SH-SY5Y (cell line): ENCODE data around the gene CDK1.

Experiments used
- GATA2 ChIP-seq: IDR thresholded peaks from 2 replicates; pipeline ENCODE4 v1.6.1; 2011; ENCODE audit warnings: mild to moderate bottlenecking, low read depth, low read length
- GATA3 ChIP-seq: IDR thresholded peaks from 2 replicates; pipeline ENCODE4 v1.6.1; 2011; ENCODE audit warnings: low read depth, mild to moderate bottlenecking, low read length, moderate library complexity

Gene CDK1

DNA sequence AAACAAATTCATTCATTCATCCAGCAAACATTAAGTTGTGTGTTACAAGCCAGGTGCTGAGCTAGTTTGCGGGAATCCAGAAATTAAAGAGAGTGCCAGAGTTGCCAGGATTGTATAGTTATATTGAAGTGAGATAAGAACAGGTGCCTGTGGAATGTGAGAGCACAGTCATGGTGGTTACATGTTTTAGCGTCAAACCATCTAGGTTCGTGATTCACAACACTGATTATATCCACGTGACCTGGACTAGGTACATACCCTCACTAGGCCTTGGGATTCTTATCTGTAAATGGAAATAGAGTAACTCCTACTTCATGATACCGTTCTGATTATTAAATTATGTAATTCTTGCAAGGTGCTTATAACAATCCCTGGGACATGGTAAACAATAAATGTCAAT is 24.5 kb upstream of the CDK1 start:
- TF ChIP-seq GATA3 (no peak), GATA2 (no peak)

DNA sequence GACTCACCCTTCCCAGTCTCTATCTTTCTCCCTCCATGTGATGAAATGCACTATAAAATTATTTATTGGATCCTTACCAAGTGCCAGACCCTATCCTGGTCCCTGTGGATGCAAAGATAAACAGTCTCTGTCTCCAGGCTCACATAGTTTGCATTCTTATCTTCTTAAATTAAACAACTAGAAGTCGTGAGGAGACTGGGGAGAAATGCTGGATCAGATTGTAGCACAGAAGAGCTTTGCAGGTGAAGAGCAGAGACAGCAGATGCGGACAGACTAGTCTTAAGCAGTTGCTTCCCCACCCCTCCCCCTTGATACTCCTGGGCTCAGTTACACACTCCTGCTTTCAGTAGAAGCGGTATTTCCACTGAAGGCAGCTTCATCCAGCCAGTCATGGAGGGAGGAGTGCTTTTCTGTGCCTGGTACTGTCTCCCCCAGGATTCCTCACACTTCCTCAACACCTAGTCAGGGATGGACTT is 20.8 kb upstream of the CDK1 start:
- no peak for TF ChIP-seq GATA2
- TF ChIP-seq GATA3, result no peak

DNA sequence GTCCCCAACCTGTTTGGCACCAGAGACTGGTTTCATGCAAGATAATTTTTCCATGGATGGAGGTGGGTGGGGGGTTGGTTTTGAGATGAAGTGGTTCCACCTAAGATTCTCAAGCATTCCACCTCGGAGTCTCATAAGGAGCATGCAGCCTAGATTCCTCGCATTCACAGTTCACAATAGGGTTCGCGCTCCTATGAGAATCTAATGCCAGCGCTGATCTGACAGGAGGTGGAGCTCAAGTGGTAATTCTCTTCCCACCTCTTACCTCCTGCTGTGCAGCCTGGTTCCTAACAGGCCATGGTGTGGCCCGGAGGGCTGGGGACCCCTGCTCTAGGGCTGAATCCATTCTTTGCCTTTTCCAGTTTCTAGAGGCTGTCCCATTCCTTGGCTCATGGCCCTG is 19.1 kb upstream of the CDK1 start:
- no peak for TF ChIP-seq GATA2
- TF ChIP-seq GATA3, result no peak

DNA sequence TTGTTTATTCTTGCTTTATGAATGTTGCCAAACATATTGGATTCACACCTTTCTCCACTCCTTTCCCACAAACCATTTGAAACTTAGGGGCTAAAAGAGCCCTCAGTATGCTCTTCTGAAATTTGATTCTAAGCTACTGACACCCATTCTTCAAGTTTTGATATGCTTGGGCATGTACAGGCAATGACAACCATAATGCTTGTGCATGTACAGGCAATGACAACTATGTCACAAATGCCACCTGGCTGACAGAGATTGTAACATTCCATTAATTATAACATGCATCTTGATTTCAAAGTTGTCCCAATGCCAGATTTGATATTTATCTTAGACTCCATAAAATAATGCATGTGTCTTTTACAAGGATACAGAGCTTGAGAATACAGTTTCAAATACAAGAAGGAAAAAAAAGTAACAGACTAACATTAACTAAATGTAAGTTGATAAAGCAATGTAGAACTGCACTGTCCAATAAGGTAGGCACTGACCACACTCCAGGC is 17.5 kb upstream of the CDK1 start:
- TF ChIP-seq GATA2, result no peak

DNA sequence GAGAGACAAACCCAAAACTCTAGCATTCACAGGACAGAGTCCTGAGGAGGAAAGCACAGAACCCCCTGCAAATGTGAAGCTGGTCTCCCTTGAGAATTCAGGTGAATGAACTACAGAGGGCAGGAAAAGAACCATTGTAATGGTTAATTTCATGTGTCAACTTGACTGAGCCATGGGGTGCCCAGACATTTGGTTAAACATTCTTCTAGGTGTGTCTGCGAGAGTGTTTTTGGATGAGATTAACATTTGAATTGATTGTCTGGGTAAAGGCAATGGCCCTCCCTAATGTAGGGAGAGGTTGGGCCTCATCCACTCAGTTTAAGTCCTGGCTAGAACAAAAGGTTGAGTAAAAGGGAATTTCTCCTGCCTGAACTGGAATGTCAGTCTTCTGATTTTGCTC is 15.7 kb upstream of the CDK1 start:
- TF ChIP-seq GATA2, result no peak
- no peak for TF ChIP-seq GATA3

DNA sequence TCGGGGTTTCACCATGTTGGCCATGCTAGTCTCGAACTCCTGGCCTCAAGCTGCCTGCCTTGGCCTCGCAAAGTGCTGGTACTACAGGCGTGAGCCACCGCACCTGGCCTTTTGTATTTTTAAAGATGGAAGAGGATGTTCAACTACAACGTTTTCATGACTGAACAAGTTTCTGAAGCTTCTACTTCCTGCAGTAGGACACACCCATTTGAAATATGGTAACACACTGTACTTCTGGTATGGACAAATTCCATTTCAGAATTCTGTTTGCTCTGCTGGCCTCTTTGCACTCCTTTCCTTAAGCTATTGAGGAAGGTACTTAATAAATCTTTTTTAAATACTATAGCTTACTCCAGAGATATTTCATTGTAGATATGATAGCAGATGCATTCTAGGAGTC is 10.9 kb upstream of the CDK1 start:
- TF ChIP-seq GATA2, result no peak
- no peak for TF ChIP-seq GATA3

DNA sequence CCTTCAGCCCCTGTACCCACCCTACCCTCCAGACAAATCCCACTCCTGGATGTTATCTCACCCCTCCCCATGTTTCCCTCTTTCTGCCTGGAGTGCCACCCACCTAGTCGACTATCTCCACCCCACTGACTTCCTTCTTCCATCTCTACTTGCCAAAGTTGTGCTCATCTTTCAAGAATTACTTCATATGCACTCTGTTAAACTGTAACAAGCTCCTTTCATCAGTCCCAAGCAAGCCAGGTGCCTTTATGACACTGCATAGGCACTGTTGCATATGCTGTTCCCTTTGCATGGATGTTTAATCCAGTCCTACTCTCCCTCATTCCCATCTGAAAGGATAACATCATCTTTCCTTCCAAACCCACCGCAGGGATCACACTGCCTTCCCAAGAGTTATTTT is 8.9 kb upstream of the CDK1 start:
- TF ChIP-seq GATA3 (no peak), GATA2 (no peak)

DNA sequence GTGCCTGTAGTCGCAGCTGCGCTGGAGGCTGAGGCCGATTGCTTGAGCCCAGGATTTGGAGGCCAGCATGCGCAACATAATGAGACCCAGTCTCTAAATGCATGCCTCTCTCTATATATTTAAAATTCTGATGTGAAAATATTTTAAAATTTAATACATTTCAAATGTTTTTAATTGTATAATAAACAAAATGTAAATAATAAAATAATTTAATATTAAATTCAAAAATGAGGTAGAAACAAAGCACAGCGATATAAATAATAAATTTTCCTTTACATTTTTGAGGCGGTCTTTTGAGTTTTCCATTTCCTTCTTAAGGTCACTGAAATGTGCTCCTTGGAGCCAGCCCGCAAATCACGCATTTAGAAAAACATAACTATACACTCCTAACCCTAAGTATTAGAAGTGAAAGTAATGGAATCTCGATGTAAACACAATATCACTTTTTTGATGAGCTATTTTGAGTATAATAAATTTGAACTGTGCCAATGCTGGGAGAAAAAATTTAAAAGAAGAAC is 523 bp upstream of the CDK1 start:
- TF ChIP-seq GATA2 (no peak), GATA3 (no peak)

DNA sequence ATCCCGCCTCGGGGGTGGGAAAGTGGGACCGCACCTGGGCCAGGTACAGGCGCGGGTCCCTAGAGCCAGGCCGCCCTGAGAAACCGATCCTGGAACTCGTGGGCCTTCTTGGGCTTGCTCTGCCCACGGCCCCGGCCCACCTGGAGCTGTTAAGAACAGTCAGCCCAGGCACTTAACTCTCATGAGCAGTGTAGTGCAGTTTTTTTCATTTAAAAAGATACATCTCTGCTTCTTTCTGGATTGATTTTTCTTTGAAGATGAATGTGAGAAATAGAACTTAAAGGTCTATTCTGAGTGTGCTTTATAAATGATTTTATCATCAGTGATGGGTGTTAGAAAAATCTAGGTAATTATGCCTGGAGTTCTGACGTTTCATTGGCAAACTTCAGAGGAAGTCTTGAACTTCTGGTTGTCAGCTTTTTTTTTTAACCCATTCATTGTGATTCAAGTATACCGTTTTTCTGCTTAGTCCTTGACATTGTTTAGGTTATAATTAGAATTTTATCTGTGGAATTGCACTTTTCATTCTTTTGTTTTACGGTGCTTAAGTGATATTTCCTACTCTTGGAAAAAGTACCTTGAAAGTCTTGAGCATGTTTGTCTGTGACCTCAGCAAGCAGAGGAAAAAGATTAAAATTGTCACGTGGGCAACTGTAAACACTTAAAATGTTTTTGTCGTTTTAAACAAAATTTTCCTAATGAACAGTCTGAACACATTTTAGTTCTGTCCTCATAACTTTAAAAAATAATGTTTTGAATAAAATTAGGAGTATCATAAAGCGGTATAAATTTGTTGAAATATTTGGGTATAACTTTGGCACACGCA is 906 bp downstream of the CDK1 start:
- TF ChIP-seq GATA3 (no peak), GATA2 (no peak)

DNA sequence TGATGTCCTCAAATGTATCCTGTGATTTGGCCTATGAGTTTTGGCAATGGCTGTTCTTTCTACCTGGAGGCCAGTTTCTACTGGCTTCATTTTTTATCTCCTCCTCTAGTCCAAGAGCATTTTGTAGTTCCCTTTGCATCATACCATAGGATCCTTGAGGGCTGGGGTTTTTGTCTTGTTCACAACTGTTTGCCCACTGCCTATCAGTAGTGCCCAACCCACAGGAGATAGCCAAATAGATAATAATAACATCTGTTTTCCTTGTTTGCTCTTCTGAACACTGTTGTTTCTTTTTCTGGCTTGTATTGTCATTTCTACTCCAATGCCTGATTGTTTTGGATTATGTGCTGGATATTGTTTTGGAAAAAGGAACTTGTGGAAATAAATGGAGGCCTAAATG is 3.4 kb downstream of the CDK1 start:
- TF ChIP-seq GATA3, result peak; percentile 40; the same call in 1 of the 2 replicates
- peak; percentile 46; the same call in 1 of the 2 replicates for TF ChIP-seq GATA2

DNA sequence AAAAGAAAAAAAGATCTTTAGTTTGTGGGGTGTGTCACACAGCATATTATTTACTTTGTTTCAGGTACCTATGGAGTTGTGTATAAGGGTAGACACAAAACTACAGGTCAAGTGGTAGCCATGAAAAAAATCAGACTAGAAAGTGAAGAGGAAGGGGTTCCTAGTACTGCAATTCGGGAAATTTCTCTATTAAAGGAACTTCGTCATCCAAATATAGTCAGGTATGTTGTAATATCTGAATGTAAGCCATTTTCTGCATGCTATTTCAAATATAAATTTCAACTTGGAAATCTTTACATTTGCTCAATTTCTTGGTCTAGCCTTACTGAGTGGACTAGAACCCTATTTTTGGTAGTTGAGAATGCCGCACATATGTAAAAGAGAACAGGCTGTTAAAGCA is 6.4 kb downstream of the CDK1 start:
- no peak for TF ChIP-seq GATA3
- no peak for TF ChIP-seq GATA2

DNA sequence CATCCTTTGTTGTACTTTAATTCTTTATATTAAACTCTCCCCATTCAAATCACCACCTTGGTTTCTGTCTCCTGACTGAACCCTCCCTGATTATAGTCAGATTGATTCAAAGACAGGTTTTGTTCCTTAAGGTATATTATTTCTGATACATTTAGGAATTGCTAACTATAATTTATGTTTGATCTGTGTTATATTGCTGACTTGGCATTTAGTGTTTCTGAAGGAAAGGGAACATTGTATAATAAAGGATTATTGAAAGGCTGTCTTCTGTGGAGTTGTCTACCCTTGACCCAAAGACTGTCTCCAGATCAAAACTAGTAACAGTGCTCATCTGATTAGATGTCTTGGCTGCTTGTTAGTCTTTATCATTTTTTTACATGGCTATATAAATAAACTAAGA is 10.3 kb downstream of the CDK1 start:
- TF ChIP-seq GATA3 (no peak), GATA2 (no peak)

DNA sequence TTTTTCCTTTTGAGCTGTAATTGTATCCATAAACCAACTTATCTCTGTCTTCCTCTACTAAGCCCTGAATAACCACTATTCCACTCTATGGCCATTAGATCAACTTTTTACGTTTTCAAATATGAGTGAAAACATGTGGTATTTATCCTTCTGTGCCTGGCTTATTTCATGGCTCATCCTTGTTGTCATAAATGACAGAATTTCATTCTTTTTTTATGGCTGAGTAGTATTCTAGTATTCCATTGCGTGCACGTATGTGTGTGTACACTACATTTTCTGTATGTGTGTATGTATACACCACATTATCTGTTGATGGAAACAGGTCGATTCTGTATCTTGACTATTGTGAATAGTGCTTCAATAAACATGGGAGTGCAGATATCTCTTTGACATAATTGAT is 11.1 kb downstream of the CDK1 start:
- no peak for TF ChIP-seq GATA3
- TF ChIP-seq GATA2, result no peak

DNA sequence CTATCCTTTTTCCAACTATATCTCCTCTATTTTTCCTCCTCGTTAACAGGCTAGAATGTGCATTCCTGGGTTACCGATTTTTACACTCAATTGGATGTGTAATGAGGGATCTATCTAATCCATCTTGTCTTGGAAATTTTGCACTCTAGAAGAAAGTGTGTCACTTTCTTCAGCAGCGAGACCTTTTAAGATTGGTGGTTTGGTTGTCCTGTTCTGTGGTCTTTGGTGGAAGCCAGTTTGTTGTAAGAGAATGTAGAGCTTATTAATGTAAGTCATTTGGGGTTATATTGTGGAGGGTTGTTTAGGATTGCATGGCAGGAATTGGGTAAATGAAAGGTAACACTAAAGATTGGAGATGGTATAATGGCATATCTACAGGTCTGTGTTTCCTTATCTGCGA is 16.7 kb downstream of the CDK1 start:
- TF ChIP-seq GATA2 (no peak), GATA3 (no peak)
